NCI-H1417 treated with DMSO at 0.1 percent for 48 hours (cell line): ENCODE data around the gene ELMO1.

ENCODE experiments used
- DNase-seq: peaks from one replicate; lab custom pipeline; 2025; lab: John Stamatoyannopoulos, UW

The ELMO1 gene

DNA sequence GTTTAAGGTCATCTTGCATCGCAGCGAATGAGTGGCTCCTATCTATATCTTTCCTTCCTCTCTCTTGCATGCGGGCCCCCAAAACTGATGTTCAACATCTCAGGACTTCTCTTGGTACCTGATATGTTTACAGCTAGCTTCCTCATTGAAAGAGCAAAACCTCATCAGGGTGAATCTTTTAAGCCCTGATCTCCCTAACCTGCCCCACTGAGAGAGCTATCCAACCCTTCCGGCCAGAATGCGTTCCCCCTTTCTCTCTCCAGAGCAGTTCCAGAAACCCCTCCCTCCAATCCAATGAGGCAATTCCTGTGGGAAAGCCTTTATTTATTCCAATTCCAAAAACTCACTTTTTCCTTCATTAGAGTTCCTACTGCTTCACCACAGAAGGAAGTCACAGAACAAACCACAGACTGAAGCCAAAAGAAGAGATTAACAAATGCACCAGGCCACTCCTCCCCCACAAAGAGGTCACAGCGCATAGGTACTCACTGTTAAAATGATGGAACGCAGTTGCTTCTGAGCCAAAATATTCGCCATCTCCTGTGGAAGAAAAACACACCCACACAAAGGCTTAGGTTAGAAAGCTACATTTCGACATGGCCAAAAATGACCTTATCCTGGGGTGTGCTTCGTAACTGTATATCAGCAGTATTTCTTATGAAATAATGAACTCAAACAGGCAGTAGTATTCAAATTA lies 232.4 kb downstream of the ELMO1 start:
- no peak for DNase-seq

DNA sequence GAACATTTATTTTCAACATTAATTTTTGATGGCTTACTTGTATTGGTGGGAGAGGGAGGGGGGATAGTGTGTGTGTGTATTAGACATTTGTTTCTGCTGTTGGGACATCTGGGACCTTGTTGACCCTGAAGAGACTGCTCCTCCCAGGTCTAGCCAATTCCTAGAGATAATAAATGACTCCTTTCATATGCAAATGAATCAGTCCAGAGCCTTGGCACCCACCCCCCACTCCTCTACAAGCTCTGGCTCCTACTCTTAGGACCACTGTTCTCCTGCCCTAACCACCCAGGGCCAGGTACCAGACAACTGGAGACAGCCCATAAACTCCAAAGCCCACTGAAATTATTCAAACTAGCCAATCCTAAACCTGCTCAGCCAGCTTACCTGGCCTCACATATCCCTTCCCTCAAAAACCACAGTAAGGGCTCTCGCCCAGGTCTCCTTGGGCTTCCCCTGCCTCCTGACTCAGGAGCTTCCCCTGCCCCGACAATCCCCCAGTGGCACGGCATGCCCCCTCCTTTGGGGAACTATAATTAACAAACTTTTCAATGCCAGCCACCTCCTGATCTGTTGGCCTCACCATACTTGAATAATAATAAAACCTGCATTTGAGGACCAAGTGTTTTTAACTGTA lies 233.3 kb downstream of the ELMO1 start:
- no peak for DNase-seq

- DNase-seq, result no peak
These were observed 236.1 kb downstream of the ELMO1 start for GRCh38 chr7:37212556-37212955.

DNA sequence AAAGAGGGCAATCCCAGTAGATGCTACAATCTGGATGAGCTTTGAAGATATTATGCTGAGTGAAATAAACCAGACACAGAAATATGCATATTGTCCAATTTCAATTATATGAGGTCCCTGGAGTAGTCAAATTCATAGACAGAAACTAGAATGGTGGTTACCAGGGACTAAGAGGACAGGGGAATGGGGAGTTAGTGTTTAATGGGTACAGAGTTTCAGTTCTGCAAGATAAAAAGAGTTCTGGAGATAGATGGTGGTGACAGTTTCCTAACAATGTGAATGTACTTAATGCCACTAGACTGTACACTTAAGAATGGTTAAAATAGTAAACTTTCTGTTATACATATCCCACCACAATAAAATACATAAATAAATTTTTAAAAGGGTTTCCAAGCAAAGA lies 236.6 kb downstream of the ELMO1 start:
- no peak for DNase-seq

- DNase-seq, result no peak
These were observed 237.4 kb downstream of the ELMO1 start for GRCh38 chr7:37211097-37211880.

DNA sequence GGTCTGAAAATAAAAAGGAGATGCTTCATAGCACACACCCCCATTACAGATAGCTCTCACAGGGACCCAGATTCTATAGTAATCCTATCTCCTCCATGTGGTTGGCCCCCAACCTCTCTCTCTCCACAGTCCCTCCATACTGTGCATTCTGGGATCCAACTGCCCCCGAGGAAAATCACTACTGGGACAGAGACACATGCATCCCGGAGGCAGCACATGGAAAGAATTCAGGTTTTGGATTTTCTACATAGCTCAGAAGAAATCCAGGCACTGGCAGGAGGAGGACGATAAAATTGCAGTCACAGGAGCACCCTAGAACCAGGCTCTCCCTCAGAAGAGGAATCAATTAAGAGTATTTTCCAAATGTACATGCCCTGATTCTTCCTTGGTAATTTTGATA lies 239.5 kb downstream of the ELMO1 start:
- no peak for DNase-seq

DNA sequence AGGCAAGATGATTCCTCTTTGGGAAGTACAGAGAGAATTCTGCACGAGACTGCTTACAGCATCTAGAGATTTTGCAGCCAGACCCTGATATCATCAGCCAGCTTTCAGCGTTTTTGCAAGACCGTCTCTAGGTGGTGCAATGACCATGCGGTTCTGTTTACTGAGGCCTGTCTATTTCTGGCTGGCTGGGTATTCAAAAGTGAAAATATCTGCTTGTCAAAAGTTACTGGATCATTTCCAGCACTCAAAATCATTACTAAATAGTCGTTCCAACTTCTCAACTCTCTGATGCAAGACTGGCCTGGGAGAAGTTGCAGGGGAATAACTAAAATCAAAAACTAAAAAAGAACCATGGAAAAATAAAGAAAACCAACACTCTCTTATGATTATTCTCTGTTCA lies 240.1 kb downstream of the ELMO1 start:
- DNase-seq, result no peak

- no peak for DNase-seq
These were observed 242.5 kb downstream of the ELMO1 start for GRCh38 chr7:37206192-37206591.

GRCh38 chr7:37205451-37205850 lies 243.2 kb downstream of the ELMO1 start:
- DNase-seq, result no peak

GRCh38 chr7:37201876-37202198 lies 246.8 kb downstream of the ELMO1 start:
- no peak for DNase-seq

GRCh38 chr7:37201003-37201875 lies 247.4 kb downstream of the ELMO1 start:
- DNase-seq, result peak; percentile 47

DNA sequence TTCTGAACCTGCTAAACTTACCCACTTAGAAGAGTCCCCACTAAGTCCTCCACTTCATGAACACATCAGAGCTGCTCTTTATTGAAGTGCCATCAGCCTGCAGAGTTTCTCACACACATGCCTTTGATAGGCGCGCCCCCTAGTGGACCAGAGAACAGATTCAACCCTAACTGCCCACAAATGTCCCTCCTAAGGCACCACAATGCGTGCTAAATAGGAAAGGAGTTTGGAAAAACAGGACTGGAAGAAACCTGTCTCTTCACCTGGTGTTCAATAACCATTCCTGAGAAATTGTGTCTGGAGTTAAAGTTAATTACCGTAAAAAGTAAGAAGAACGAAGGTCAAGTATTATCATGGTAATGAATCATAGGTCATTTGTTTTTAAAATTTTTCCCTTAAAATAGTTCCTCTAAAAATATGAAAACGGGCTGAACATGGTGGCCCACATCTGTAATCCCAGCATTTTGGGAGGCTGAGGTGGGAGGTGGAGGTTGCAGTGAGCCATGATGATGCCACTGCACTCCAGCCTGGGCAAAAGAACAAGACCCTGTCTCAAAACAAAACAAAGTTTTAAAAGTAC lies 249.7 kb downstream of the ELMO1 start:
- DNase-seq, result peak; percentile 63

DNA sequence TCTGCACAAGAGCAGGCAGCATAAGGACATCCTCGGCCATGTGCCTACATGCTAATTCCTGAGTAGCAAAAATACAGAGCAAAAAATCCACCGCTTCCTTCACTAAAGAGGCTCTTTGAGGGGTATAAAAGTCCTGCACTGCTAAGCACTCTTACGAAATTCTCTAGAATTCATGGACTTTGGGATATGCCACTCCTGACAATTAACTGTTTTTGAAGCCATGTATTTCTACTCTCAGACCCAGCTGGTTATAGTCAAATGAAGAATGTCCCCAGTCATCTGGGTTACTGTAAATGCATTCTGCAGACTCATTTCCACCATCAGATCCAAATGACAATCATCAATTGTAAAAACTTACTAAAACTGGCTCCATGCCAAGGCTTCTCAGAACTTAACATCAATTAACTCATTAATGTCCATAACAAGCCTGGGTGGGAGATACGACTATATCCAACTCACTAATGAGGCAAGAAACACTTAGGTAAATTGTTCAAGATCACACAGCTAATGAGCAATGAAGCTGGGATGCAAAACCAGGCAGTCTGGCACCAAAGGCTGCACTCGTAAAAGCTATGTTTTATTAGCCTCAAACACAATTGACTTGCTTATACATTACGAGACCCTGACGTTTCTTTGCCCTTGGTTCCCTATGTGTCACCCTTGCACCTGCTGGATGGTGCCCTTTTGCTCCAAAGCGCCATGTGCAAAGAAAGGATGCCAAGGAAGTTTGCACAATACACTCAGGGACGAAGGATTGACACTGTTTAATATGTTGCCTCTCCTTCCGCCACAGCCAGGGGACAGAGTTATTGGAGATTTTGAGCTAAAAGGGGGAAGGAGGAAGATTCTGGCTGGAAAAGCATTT lies 250.4 kb downstream of the ELMO1 start:
- no peak for DNase-seq

DNA sequence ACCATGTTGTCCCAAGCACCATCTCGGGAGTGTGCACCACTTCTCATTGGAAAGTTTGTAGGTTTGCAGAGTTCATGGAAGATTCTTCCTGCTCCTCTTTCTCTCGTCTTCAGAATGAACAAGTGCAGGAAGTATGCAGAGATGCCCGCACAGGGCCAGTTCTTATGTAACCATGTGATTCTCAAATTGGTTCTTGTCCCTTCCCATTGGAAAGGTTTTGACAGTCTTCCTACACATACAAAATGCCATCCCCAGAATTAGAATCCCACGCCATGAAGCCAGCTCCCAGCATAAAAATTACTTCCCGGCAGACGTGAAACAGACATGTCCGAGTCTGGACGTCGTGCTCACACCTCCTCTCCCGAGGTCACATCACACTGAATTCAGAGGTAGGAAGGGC lies 251.6 kb downstream of the ELMO1 start:
- no peak for DNase-seq

- DNase-seq, result no peak
These were observed 252.0 kb downstream of the ELMO1 start for GRCh38 chr7:37196676-37197075.

GRCh38 chr7:37195388-37195787 lies 253.3 kb downstream of the ELMO1 start:
- no peak for DNase-seq

- no peak for DNase-seq
These were observed 253.7 kb downstream of the ELMO1 start for GRCh38 chr7:37194943-37195342.

- DNase-seq, result no peak
These were observed 254.9 kb downstream of the ELMO1 start for GRCh38 chr7:37193775-37194135.

GRCh38 chr7:37193087-37193774 lies 255.4 kb downstream of the ELMO1 start:
- DNase-seq, result no peak

DNA sequence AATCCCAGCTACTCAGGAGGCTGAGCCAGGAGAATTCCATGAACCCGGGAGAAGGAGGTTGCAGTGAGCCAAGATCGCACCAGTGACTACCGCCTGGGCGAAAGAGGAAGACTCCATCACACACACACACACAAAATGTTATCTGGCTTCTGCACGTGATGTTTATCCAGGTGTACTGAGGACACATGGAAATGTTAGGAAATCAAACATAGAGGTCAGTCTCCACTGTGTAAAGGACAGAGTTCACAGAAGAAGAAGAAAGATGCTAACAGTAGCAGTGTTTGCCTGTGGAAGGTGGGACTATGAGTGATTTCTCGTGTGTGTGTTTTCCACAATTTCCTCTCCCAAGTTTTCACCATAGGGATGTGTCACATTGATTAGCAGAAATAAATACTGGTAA lies 256.9 kb downstream of the ELMO1 start:
- DNase-seq, result no peak
